Skeletal muscle satellite cell (primary cell): ENCODE results near the gene SUN2.

Source experiments
- H3K27me3 ChIP-seq: 2 replicates; pipeline ENCODE4 v1.7.0; 2013; ENCODE audit warnings: low read length; ENCODE audit not compliant: control insufficient read depth, insufficient read depth
- H3K36me3 ChIP-seq: 2 replicates; pipeline ENCODE4 v1.7.0; 2013; ENCODE audit warnings: mild to moderate bottlenecking, control low read depth, low read length; ENCODE audit not compliant: insufficient read depth
- H3K4me1 ChIP-seq: 2 replicates; pipeline ENCODE4 v1.7.0; 2013; ENCODE audit warnings: low read length; ENCODE audit not compliant: control insufficient read depth, insufficient read depth
- H3K4me2 ChIP-seq: 2 replicates; pipeline ENCODE4 v1.7.0; 2013; ENCODE audit warnings: mild to moderate bottlenecking, low read length
- H3K4me3 ChIP-seq: 2 replicates; pipeline ENCODE4 v1.7.0; 2013; ENCODE audit warnings: low read length
- H3K9ac ChIP-seq: 2 replicates; pipeline ENCODE4 v1.7.0; 2013; ENCODE audit warnings: mild to moderate bottlenecking, low read depth, low read length, moderate library complexity
- H3K9me3 ChIP-seq: replicated peaks from 2 replicates; pipeline ENCODE4 v1.7.0; 2013; ENCODE audit warnings: mild to moderate bottlenecking, control low read depth, low read length

SUN2 gene

GRCh38 chr22:38750638-38751037, 5.2 kb downstream of the SUN2 start:
- Histone ChIP-seq H3K4me3 (no peak overlapping the region), H3K4me1 (peaks cover 35% of the 10 kb centered on the region), H3K9ac (peak overlapping the region; percentile 0), H3K27me3 (no peaks in the 10 kb centered on the region), H3K4me2 (no peak overlapping the region), H3K36me3 (peaks cover 47% of the 10 kb centered on the region), H3K9me3 (no peaks in the 10 kb centered on the region)

GRCh38 chr22:38750104-38750503, 5.7 kb downstream of the SUN2 start:
- H3K4me2 ChIP-seq, result no peak overlapping the region
- H3K36me3 ChIP-seq, result peaks cover 52% of the 10 kb centered on the region
- H3K9ac ChIP-seq, result no peak overlapping the region

GRCh38 chr22:38748487-38749136, 7.2 kb downstream of the SUN2 start:
- Histone ChIP-seq H3K9ac (no peak overlapping the region), H3K27me3 (no peaks in the 10 kb centered on the region), H3K9me3 (no peaks in the 10 kb centered on the region), H3K4me1 (peaks cover 24% of the 10 kb centered on the region), H3K4me2 (no peak overlapping the region), H3K36me3 (peaks cover 61% of the 10 kb centered on the region), H3K4me3 (no peak overlapping the region)

More at GRCh38 chr22:38750104-38750503, 5.7 kb downstream of the SUN2 start:
- no peaks in the 10 kb centered on the region for H3K9me3 ChIP-seq
- no peak overlapping the region for H3K4me3 ChIP-seq
- H3K4me1 ChIP-seq, result peaks cover 35% of the 10 kb centered on the region
- no peaks in the 10 kb centered on the region for H3K27me3 ChIP-seq

GRCh38 chr22:38745676-38746460, 9.9 kb downstream of the SUN2 start:
- Histone ChIP-seq H3K27me3 (no peaks in the 10 kb centered on the region), H3K4me2 (no peak overlapping the region), H3K9me3 (no peaks in the 10 kb centered on the region), H3K36me3 (peaks cover 73% of the 10 kb centered on the region), H3K4me3 (no peak overlapping the region), H3K9ac (no peak overlapping the region), H3K4me1 (peaks cover 1% of the 10 kb centered on the region)

- Histone ChIP-seq H3K4me1 (no peaks in the 10 kb centered on the region), H3K4me2 (no peak overlapping the region), H3K36me3 (peaks cover 73% of the 10 kb centered on the region), H3K27me3 (no peaks in the 10 kb centered on the region), H3K9me3 (no peaks in the 10 kb centered on the region), H3K4me3 (no peak overlapping the region), H3K9ac (no peak overlapping the region)
Measured at GRCh38 chr22:38744981-38745380, 10.8 kb downstream of the SUN2 start.

GRCh38 chr22:38742176-38742942, 13.4 kb downstream of the SUN2 start:
- no peaks in the 10 kb centered on the region for H3K9me3 ChIP-seq
- no peak overlapping the region for H3K4me3 ChIP-seq
- H3K4me2 ChIP-seq, result no peak overlapping the region
- no peaks in the 10 kb centered on the region for H3K27me3 ChIP-seq
- H3K9ac ChIP-seq, result no peak overlapping the region
- H3K4me1 ChIP-seq, result peaks cover 3% of the 10 kb centered on the region
- peaks cover 81% of the 10 kb centered on the region for H3K36me3 ChIP-seq

- Histone ChIP-seq H3K27me3 (no peaks in the 10 kb centered on the region), H3K9ac (no peak overlapping the region), H3K4me2 (no peak overlapping the region), H3K4me1 (peaks cover 3% of the 10 kb centered on the region), H3K9me3 (no peaks in the 10 kb centered on the region), H3K4me3 (no peak overlapping the region), H3K36me3 (peaks cover 89% of the 10 kb centered on the region)
Measured at GRCh38 chr22:38741576-38741975, 14.2 kb downstream of the SUN2 start.

- H3K4me2 ChIP-seq, result no peak overlapping the region
- peaks cover 89% of the 10 kb centered on the region for H3K36me3 ChIP-seq
- H3K9ac ChIP-seq, result no peak overlapping the region
- H3K9me3 ChIP-seq, result no peaks in the 10 kb centered on the region
- H3K27me3 ChIP-seq, result no peaks in the 10 kb centered on the region
- peaks cover 3% of the 10 kb centered on the region for H3K4me1 ChIP-seq
- no peak overlapping the region for H3K4me3 ChIP-seq
Measured at GRCh38 chr22:38741166-38741565, 14.6 kb downstream of the SUN2 start.

GRCh38 chr22:38740754-38741153, 15.0 kb downstream of the SUN2 start:
- no peak overlapping the region for H3K4me2 ChIP-seq
- peaks cover 3% of the 10 kb centered on the region for H3K4me1 ChIP-seq
- H3K27me3 ChIP-seq, result no peaks in the 10 kb centered on the region
- no peaks in the 10 kb centered on the region for H3K9me3 ChIP-seq
- peaks cover 89% of the 10 kb centered on the region for H3K36me3 ChIP-seq
- no peak overlapping the region for H3K4me3 ChIP-seq
- H3K9ac ChIP-seq, result no peak overlapping the region

- peaks cover 3% of the 10 kb centered on the region for H3K4me1 ChIP-seq
- no peak overlapping the region for H3K4me2 ChIP-seq
- no peak overlapping the region for H3K4me3 ChIP-seq
- no peaks in the 10 kb centered on the region for H3K27me3 ChIP-seq
- peaks cover 89% of the 10 kb centered on the region for H3K36me3 ChIP-seq
- no peak overlapping the region for H3K9ac ChIP-seq
- H3K9me3 ChIP-seq, result no peaks in the 10 kb centered on the region
Measured at GRCh38 chr22:38740116-38740723, 15.6 kb downstream of the SUN2 start.
